Measurements from ENCODE around the gene QDPR.
A peak's percentile ranks its signal among the peaks of the same experiment; 100 is the strongest.
"Not testable (repeated sequence)": the region's sequence is repeated elsewhere in the genome, so short reads cannot be mapped to it uniquely, and the experiment has no call there.

The QDPR gene

DNA sequence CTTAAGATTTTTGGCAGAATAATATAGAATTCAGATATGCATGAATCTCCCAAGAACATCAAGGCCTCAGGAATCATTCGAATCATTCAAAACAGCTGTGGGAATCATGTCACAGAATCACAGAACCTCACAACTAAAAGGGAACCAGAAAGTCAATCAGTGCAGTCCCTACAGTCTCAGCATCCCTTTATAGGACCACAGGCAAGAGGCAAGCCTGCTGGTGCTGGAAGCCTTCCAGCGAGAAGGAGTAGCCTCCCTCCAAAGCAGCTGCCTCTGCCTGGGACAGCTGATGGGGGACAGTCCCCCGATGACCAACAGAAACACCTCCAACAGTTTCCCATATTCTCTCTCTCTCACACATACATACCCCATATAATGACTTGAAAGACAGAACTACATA, 20.7 kb downstream of the QDPR start:
- DNase-seq (ENCODE audit: low read depth) = no peak

DNA sequence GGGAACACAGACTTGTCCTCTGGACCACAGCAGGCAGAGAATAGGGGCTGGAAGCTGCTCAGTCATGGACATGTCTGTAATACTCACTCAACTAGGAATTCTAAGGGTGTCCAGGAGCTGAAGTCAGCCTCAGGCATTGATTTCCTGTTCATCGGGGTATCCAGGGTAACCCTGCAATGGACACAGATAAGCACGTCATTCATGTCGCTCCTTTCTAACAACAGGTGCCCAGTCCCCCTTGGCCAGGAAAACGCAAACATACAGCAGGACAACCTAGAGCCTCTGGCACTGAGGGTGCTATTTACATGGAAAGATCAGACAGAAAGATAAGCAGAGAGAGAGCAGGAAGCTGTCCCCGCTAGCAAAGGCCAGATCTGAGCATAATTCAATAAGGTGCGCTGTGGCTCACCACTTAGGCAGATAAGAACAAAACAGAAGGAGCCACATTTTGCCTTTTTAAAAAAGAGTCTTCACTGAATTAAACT, 21.3 kb downstream of the QDPR start:
- DNase-seq (ENCODE audit: low read depth) = no peak

DNA sequence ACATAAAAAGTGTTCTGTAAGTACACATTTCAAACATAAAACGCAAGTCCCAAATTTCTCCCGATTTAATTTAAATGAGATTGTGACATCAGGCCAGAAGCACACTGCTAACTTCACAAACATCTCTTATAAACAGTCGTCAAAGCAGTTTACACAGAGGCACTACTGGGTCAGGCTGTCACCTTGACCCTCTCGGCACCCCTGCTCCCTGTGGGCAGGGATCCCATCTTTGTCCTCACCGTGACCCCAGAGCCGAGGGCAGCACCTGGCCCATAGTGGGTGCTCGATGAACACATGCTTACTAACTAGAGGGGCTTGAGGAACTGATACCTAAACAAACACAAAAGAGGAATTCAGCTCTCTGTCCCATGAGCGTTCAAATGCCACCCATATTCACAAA, 22.2 kb downstream of the QDPR start:
- DNase-seq (ENCODE audit: low read depth) = no peak

DNA sequence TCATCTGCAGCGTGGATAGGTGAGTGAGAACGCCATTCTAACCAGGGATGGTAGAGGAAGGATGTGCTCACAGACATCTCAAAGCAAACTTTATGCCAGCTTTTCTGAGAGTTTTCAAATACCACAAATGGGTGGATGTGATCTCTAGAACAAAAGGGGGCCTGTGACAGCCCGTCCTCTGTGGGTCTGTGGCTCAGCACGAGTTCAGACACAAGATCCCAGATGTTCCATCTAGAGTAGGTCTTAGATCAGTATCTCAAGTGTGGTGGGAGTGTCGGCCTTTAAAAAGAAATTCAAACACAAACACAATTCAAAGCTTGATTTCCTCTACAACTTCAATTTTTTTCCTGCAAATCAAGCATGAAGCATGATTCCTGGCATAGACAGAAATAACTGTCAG, 22.8 kb downstream of the QDPR start:
- no peak for DNase-seq (ENCODE audit: low read depth)

DNA sequence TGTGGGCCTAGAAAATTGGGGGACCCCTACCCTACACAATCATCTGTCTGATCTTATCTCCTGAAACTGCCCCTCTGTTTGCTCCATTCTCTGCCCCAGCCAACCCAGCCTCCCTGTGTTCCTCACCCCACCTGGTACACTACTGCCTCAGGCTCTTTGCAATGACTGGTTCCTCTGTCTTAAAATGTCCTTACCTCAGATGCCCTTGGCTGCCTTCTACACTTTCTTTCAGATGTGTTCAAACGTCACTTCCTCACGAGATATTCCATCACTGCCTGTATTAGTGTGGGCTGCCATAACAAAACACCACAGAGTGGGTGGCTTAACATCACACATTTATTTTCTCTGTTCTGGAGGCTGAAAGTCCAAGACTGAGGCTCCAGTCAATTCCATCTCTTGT, 29.2 kb downstream of the QDPR start:
- no peak for DNase-seq (ENCODE audit: low read depth)

DNA sequence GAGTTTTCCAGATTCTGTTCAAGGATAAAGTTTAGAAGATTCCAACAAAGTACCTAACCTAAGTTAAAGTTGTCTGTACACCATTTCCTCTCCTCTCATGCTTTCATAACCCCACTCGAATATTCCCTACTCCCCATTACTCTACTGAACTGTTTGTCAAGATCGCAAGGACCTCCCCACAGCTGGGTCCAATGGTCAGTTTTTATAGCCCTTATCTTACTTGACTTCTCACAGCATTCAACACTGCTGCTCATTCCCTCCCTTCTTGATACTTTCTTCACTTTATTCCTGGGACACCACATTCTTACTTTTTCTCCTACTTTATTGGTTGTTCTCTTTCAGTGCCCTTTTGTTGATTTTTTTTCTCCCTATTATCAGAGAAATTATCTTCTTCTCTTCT, 30.9 kb downstream of the QDPR start:
- no peak for DNase-seq (ENCODE audit: low read depth)

DNA sequence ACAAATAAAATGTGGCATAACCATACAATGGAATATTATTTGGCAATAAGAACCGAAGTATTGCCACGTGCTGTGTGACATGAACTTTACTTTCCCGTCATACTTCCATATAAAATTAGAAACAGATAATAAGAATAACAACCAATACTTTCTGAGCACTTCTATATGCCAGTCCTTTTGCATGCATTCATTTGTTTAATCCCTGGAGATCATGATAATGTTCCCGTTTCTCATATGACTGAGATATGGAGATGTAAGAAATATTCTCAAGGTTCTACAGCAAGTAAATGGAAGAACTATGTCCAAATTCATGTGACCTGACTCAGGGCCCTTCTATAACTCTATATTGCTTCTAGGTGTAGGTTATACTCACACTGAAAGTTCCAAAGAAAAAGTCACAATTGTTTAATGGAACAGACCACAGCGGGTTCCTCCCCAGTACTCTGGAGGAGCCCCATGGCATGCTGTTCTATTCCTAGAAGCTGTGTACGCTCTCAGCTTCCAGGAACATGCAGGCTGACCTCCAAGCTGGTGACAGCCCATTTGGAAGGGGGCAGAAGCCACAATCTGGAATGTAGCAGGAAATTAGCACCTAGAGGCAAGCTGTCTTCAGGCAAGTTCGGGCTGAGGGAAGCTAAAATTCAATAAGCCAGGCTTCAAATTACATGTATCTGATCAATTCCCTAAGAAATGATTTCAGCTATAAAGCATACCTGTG, 31.5 kb downstream of the QDPR start:
- DNase-seq (ENCODE audit: low read depth) = no peak

DNA sequence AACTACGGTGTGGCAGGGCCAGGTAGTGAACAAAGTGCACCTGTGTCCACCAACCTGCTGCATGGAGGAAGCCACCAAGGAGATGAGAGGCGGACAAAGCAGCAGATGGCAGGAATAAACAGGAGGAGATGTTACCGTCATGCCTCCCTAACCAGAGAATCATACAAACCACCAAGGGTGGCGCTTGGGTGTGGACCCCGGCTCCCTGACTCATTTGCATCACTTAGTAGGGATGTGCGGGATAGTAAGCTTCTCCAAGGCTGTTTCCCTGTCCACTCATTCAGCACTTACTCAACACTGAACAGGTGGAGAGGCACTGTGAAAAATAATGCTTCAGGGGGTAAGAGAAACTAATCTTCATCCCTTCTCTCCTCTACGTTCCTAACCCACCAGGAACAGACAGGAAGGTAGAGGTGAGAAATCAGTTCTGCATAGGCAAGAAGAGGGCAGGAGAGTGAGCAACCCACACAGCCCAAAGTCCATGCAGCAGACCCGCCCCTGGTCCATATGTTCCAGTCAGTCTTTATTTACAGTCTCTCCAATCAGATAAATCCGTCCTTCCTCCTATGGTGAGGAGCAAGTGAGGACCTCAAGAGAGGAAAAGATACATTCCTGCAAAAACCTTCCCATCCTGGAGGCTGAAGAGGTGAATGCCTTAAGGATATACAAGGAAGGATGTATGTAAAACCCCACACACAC, 34.0 kb downstream of the QDPR start:
- no peak for DNase-seq (ENCODE audit: low read depth)

DNA sequence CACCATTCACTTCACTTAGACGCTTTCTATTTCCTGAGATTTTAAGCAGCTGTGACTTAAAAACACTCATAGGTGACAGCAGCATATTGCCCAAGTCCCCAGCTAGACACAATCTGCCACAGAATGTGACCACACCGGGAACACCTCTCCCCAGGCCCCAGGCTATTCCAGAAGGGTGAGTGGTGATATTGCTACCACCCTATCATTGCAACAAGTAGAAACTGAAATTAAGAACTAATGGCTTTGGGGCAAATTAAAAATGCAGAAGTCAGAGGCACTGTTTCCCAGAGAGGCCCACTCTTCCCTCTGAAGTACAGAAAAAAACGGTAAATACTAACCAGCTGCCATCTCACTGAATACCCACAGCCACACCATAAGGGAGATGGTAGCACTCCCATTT, 35.0 kb downstream of the QDPR start:
- DNase-seq (ENCODE audit: low read depth) = no peak

DNA sequence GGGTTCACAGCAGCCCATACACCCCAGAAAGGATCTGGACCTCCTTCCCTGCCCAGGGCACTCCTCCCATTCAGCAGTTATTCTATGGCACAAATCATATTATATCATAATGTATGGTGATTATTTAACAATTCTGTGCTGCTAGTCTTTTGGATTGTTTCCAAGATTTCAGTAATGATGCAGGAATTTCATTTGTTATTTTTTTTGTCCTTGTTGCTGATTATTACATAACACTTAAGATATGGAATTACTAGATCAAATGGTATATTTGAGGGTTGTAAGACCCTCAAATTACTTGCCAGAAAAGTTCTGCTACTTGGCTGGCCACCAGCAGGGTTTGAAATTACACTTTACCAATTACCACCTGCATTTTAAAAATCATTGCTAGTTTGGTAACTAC, 36.4 kb downstream of the QDPR start:
- no peak for DNase-seq (ENCODE audit: low read depth)

DNA sequence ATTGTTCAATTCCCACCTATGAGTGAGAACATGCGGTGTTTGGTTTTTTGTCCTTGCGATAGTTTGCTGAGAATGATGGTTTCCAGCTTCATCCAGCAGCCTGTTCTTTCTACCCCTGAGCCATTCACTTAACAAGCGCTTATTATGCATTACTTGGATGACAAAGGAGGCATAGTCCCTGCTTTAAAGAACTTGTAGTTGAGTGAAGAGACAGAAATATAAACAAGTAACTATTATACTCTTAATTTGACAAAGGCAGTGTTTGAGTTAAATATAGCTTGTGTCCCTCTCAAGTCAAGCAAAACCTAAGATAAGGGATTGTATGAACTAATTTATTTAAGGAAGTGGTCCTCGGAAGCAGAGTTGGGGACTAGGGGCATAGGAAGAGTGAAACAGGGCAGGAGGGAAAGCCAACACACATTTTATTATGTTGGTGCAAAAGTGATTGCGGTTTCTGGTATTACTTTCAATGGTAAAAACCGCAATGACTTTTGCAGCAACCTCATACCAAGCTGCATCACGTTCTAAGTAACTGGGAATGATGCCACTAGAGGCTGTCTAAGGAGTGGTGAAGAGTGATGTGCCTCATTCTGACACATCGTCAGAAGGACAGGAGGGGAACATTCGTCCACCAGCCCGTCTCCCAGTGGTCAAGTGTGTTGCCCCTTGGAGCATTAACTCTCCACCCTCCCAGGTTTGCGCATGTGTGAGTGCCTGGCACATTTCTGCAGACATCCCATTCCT, 41.8 kb downstream of the QDPR start:
- no peak for DNase-seq (ENCODE audit: low read depth)

DNA sequence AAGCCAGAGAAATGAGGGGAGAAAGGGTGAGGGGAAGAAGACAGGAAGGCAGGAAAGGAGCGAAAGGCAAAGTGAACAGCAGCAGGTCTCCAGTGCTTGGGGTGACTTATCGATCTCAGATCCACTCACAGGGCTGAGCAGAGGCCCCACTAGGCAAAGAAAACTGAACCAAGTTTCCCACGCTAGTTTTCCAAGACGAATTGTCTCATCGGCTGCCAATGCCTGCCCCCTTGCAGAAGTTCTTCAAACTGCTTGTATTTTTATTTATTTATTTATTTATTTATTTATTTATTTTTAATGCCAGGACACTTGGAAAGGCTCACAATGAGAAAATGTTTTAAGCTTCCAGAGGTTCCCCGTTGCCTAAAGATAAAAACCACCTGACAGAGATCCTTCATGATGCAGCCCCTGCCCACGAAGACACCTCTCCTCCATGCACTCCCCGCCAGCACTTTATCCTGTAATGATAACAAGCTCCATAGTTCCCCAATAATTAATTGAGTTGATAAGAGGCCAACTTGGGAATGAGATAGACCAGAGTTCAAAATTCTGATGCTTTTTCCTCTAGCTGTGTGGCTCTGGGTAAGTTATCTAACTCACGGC, 43.2 kb downstream of the QDPR start:
- DNase-seq (ENCODE audit: low read depth) = no peak

DNA sequence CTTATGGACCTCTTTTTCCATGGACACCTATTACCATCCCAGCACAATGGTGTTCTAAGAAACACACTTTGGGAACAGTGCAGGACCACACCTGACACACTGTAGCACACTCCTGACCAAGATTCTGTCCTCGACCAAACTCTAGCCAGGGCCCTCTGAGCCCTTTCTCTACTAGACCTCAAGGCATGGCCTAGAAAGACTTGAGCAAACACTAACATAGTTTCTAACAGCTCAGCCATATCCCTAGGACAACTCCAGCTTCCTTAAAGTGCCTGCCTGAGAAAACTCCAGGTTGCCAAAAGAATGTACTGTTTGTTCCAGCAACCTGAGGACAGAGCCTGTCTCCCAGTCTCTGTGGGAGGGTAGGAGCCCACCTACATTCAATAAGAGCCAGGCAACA, 48.3 kb downstream of the QDPR start:
- DNase-seq (ENCODE audit: low read depth) = no peak

DNA sequence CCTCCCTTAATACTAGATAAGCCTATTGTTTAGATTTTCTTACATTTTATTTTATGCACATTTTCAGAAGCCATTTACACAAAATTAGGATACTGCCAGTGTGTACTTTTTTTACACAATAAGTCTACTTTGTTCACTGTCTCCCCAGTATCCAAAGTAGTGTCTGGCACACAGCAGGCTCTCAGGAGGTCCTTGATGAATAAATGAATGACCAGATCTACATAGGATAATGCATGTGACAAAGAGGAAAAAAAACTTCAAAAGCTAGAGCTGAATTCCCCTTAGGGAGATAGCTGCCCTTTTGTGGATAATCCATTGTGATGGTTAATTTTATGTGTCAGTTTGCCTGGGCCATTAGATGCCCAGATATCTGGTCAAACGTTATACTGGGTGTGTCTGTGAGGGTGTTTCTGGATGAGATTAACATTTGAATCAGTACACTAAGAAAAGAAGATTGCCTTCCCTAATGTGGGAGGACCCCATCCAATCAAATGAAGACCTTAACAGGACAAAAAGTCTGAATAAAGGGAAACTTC, 61.6 kb downstream of the QDPR start:
- no peak for DNase-seq (ENCODE audit: low read depth)

DNA sequence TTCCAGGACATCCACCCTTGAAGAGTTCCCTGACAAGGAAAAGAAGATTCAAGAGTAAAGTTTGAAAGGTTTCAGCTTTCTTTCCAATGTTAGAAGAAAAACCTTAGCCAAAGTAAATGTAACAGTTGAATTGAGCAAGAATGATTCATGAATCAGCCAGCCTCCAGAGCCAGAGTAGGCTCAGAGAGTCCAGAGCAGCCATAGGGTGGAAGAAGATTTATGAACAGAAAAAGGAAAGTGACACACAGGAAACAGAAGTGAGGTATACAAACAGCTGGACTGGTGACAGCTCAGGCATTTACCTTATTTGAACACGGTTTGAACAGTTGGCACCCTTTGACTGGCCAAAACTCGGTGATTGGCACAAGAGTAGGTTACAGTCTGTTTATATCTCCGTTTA, 63.2 kb downstream of the QDPR start:
- DNase-seq (ENCODE audit: low read depth) = no peak

DNA sequence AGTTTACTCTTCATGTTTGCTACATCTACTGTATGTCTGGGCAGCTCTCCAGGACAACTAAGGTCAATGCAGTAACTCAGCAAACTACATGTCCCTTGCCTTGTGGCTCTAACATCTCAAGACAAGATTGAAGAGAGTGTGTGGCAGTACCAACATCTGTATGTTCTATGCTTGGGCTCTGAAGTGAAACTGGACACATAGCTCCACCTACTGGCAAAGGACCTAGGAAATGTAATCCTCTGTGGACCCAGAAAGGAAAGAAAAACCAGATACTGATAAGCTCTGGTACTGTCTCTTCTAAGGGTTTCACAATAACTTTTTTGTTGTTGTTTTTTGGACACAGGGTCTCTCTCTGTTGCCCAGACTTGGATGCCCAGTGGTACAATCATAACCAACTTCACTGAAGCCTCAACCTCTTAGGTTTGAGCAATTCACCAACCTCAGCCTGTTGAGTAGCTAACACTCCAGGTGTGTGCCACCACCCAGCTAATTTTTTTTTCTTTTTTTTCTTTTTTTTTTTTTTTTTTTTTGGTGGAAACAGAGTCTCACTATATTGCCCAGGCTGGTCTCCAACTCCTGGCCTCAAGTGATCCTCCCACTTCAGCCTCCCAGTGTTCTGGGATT, 64.1 kb downstream of the QDPR start:
- DNase-seq (ENCODE audit: low read depth) = peak; percentile 8

DNA sequence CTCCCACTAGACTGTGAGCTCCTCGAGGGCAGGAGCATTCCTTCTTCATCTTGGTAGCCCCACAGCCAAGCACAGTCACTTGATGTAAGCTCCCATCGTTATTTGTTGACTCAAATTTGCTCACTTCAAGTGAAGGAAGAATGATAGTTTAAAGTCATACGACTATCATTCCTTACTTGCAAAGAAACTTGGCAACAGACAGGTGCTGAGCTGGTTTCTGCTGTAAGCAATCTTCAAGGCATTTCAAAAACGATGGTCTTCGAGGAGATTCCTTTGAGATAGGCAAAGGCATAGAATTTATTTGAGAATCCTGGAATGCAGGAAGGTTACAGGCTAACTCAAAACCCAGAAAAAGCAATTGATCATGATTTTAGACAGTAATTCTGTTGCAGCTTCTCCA, 64.8 kb downstream of the QDPR start:
- DNase-seq (ENCODE audit: low read depth) = no peak

DNA sequence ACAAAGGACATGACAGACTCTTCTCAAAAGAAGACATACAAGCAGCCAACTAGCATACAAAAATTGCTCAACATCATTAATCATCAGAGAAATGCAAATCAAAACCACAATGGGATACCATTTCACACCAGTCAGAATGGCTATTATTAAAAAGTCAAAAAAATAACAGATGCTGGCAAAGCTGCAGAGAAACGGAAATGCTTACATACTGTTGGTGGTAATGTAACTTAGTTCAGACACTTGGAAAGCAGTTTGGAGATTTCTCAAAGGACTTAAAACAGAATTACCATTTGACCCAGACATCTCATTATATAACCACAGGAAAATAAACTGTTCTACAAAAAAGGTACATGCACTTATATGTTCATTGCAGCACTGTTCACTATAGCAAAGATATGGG, 69.4 kb downstream of the QDPR start:
- DNase-seq (ENCODE audit: low read depth) = not testable (repeated sequence)

DNA sequence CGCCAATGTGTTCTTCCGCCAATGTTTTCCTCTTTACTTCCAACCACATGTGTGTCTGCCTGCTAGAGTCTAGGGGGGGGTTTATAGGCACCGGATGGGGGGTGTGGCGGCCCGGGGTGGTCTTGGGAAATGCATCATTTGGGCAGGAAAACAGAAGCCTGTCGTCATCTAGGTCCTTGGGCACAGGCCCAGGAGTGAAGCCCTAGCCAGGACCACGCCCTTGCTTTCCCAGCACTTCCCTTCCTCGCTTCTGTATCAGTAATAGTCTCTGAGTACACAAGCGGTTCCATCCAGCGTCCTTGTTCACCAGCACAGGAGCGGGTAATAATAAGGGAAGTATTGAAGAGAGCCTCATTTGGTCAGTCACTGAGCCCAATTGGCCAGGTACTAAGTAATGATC, 74.5 kb downstream of the QDPR start:
- DNase-seq (ENCODE audit: low read depth) = no peak

DNA sequence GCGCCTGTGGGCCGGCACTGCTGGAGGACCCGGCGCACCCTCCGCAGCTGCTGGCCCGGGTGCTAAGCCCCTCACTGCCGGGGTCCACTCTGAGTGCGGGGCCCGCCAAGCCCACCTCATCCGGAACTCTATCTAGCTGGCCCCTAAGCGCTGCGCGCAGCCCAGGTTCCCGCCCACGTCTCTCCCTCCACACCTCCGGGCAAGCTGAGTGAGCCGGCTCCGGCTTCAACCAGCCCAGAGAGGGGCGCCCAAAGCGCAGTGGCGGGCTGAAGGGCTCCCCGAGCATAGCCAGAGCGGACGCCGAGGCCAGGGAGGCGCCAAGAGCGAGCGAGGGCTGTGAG, 75.2 kb downstream of the QDPR start:
- no peak for DNase-seq (ENCODE audit: low read depth)

Data from stimulated activated CD8-positive, alpha-beta memory T cell treated with anti-CD3 and anti-CD28 coated beads, Interleukin-15, amount 100 ng/mL, for 1 hour (primary cell).